ENCODE data around the gene LAMA4.

LAMA4 gene

GRCh38 chr6:112275365-112275764 lies 21.0 kb upstream of the LAMA4 start:
- no peak for DNase-seq

- no peak for DNase-seq
These were observed 20.4 kb upstream of the LAMA4 start for GRCh38 chr6:112274774-112275173.

- DNase-seq = no peak
These were observed 18.4 kb upstream of the LAMA4 start for GRCh38 chr6:112272799-112273198.

- DNase-seq = no peak
These were observed 16.4 kb upstream of the LAMA4 start for GRCh38 chr6:112270756-112271155.

GRCh38 chr6:112269979-112270566 lies 15.7 kb upstream of the LAMA4 start:
- no peak for DNase-seq

GRCh38 chr6:112269114-112269513 lies 14.7 kb upstream of the LAMA4 start:
- no peak for DNase-seq

- no peak for DNase-seq
These were observed 14.3 kb upstream of the LAMA4 start for GRCh38 chr6:112268654-112269053.

GRCh38 chr6:112268019-112268418 lies 13.7 kb upstream of the LAMA4 start:
- no peak for DNase-seq

GRCh38 chr6:112266331-112266730 lies 12.0 kb upstream of the LAMA4 start:
- no peak for DNase-seq

GRCh38 chr6:112259337-112259675 lies 4.9 kb upstream of the LAMA4 start:
- no peak for DNase-seq

GRCh38 chr6:112258642-112259336 lies 4.4 kb upstream of the LAMA4 start:
- no peak for DNase-seq

GRCh38 chr6:112257178-112257855 lies 3.0 kb upstream of the LAMA4 start:
- DNase-seq = no peak

- no peak for DNase-seq
These were observed 554 bp upstream of the LAMA4 start for GRCh38 chr6:112254921-112255320.

- DNase-seq = no peak
These were observed 898 bp downstream of the LAMA4 start for GRCh38 chr6:112253498-112253840.

GRCh38 chr6:112252571-112253497 lies 1.5 kb downstream of the LAMA4 start:
- DNase-seq = no peak

- no peak for DNase-seq
These were observed 3.0 kb downstream of the LAMA4 start for GRCh38 chr6:112251171-112251875.

GRCh38 chr6:112249489-112249888 lies 4.9 kb downstream of the LAMA4 start:
- no peak for DNase-seq

- no peak for DNase-seq
These were observed 7.1 kb downstream of the LAMA4 start for GRCh38 chr6:112247275-112247674.

- no peak for DNase-seq
These were observed 8.7 kb downstream of the LAMA4 start for GRCh38 chr6:112245511-112246203.

- DNase-seq = no peak
These were observed 10.2 kb downstream of the LAMA4 start for GRCh38 chr6:112243861-112244827.

Measured in CD4-positive, alpha-beta T cell treated with Interleukin-21 for 1 hour (primary cell).